ENCODE data around the gene GZMH. TPM values are rescaled to one million over a fixed set of nuclear protein-coding genes. Genes with fewer than 3 reads are reported as not detected.

The GZMH gene
- polyA plus RNA-seq, 4 donors, result 0.09 to 0.51 TPM; not detected in 2

GRCh38 chr14:24631749-24632335 is 22.4 kb upstream of the GZMH start:
- no peak for FAIRE-seq
- Histone ChIP-seq H3K9me3 (ENCODE audit: control insufficient read depth in 2 of 2, insufficient read depth in 1 of 2, low read depth in 1 of 2, low read length in 1 of 2) (no peaks in the 10 kb centered on the region), H3K36me3 (ENCODE audit: control insufficient read depth in 3 of 3, insufficient read depth in 2 of 3, low read depth in 1 of 3, low read length in 3 of 3) (no peaks in the 10 kb centered on the region), H3K27ac (ENCODE audit: low read depth in 1 of 3, low read length in 2 of 3) (no peak overlapping the region), H3K4me1 (ENCODE audit: control insufficient read depth in 3 of 3, insufficient read depth in 2 of 3, low read depth in 1 of 3, low read length in 2 of 3) (peaks cover 0 to 13% (median 0%) of the 10 kb centered on the region in 3 donors), H3K27me3 (ENCODE audit: control insufficient read depth in 3 of 3, insufficient read depth in 3 of 3, low read length in 3 of 3) (no peaks in the 10 kb centered on the region), H3K4me3 (ENCODE audit: low read depth in 1 of 3, low read length in 3 of 3) (no peak overlapping the region)
- DNase-seq, result no peak
- 92 to 94% (median 93%) methylated on average over 11 of the region's 11 CpGs for WGBS, 3 donors

DNA sequence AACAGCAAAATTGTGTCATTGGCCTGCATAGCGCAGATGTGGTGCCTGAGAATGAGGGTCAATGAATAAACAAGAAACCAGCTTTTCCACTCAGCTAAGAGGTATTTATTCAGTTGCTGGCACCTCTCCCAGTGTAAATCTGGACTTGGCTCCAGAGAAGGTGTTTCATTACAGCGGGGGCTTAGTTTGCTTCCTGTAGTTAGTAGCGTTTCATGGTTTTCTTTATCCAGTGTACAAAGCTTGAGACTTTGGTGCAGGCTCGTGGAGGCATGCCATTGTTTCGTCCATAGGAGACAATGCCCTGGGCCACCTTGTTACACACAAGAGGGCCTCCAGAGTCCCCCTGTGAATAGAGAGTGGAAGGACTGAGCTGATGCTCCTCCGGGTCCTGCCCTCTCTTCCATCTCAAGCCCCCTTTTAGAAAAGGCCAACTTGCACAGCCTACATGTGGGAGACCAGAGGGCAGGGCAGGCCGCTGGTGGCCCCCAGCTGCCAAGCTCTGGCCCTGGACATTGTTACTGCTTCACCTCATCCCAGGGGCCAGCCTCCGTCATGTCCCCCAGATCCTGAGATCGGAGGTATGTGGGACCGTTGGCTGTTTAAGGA is 21.5 kb upstream of the GZMH start:
- 54 to 70% (median 65%) methylated on average over 10 of the region's 10 CpGs for WGBS, 3 donors
- DNase-seq (peak; percentile 10 to 56), FAIRE-seq (no peak)
- Histone ChIP-seq H3K4me1 (ENCODE audit: control insufficient read depth in 3 of 3, insufficient read depth in 2 of 3, low read depth in 1 of 3, low read length in 2 of 3) (peaks cover 0 to 13% (median 0%) of the 10 kb centered on the region in 3 donors), H3K36me3 (ENCODE audit: control insufficient read depth in 3 of 3, insufficient read depth in 2 of 3, low read depth in 1 of 3, low read length in 3 of 3) (no peaks in the 10 kb centered on the region), H3K4me3 (ENCODE audit: low read depth in 1 of 3, low read length in 3 of 3) (no peak overlapping the region), H3K27ac (ENCODE audit: low read depth in 1 of 3, low read length in 2 of 3) (no peak overlapping the region), H3K9me3 (ENCODE audit: control insufficient read depth in 2 of 2, insufficient read depth in 1 of 2, low read depth in 1 of 2, low read length in 1 of 2) (no peaks in the 10 kb centered on the region), H3K27me3 (ENCODE audit: control insufficient read depth in 3 of 3, insufficient read depth in 3 of 3, low read length in 3 of 3) (no peaks in the 10 kb centered on the region)

GRCh38 chr14:24630087-24630871 is 20.8 kb upstream of the GZMH start:
- Histone ChIP-seq H3K4me1 (ENCODE audit: control insufficient read depth in 3 of 3, insufficient read depth in 2 of 3, low read depth in 1 of 3, low read length in 2 of 3) (peaks cover 0 to 13% (median 0%) of the 10 kb centered on the region in 3 donors), H3K36me3 (ENCODE audit: control insufficient read depth in 3 of 3, insufficient read depth in 2 of 3, low read depth in 1 of 3, low read length in 3 of 3) (no peaks in the 10 kb centered on the region), H3K27me3 (ENCODE audit: control insufficient read depth in 3 of 3, insufficient read depth in 3 of 3, low read length in 3 of 3) (no peaks in the 10 kb centered on the region), H3K4me3 (ENCODE audit: low read depth in 1 of 3, low read length in 3 of 3) (no peak overlapping the region), H3K9me3 (ENCODE audit: control insufficient read depth in 2 of 2, insufficient read depth in 1 of 2, low read depth in 1 of 2, low read length in 1 of 2) (no peaks in the 10 kb centered on the region), H3K27ac (ENCODE audit: low read depth in 1 of 3, low read length in 2 of 3) (peak overlapping the region in 1 of 3 donors; percentile 33)
- DNase-seq (no peak), FAIRE-seq (no peak)
- WGBS, 3 donors, result 84 to 100% (median 86%) methylated on average over 3 of the region's 3 CpGs

GRCh38 chr14:24629521-24629920 is 20.0 kb upstream of the GZMH start:
- H3K4me1 ChIP-seq (ENCODE audit: control insufficient read depth in 3 of 3, insufficient read depth in 2 of 3, low read depth in 1 of 3, low read length in 2 of 3), result peaks cover 0 to 13% (median 0%) of the 10 kb centered on the region in 3 donors
- DNase-seq (no peak), FAIRE-seq (no peak)
- no peaks in the 10 kb centered on the region for H3K9me3 ChIP-seq (ENCODE audit: control insufficient read depth in 2 of 2, insufficient read depth in 1 of 2, low read depth in 1 of 2, low read length in 1 of 2)
- H3K27me3 ChIP-seq (ENCODE audit: control insufficient read depth in 3 of 3, insufficient read depth in 3 of 3, low read length in 3 of 3), result no peaks in the 10 kb centered on the region
- H3K4me3 ChIP-seq (ENCODE audit: low read depth in 1 of 3, low read length in 3 of 3), result no peak overlapping the region
- 88 to 94% (median 90%) methylated on average over 6 of the region's 6 CpGs for WGBS, 3 donors
- H3K36me3 ChIP-seq (ENCODE audit: control insufficient read depth in 3 of 3, insufficient read depth in 2 of 3, low read depth in 1 of 3, low read length in 3 of 3), result no peaks in the 10 kb centered on the region
- no peak overlapping the region for H3K27ac ChIP-seq (ENCODE audit: low read depth in 1 of 3, low read length in 2 of 3)

DNA sequence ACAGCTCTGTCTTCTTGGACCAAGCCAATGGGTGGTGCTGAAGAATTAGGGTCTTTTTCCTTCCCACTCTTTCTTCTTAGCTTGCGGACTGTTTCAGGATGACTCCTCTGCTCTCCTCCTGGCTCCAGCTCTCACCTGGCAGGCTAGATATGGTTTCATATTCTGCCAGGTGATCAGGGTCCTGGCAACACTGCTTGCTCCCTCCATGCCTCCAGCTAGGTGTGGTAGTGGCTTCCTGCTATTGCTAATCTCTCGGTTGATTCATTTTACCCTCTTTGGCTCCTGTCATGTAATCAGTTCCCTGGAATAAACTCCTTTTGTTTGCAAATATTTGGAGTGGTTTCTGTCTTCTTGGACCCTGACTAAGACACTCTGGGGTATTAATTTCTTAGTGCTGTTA is 4.3 kb upstream of the GZMH start:
- Histone ChIP-seq H3K36me3 (ENCODE audit: control insufficient read depth in 3 of 3, insufficient read depth in 2 of 3, low read depth in 1 of 3, low read length in 3 of 3) (no peaks in the 10 kb centered on the region), H3K27me3 (ENCODE audit: control insufficient read depth in 3 of 3, insufficient read depth in 3 of 3, low read length in 3 of 3) (no peaks in the 10 kb centered on the region), H3K9me3 (ENCODE audit: control insufficient read depth in 2 of 2, insufficient read depth in 1 of 2, low read depth in 1 of 2, low read length in 1 of 2) (no peaks in the 10 kb centered on the region), H3K4me1 (ENCODE audit: control insufficient read depth in 3 of 3, insufficient read depth in 2 of 3, low read depth in 1 of 3, low read length in 2 of 3) (peaks cover 0 to 3% (median 0%) of the 10 kb centered on the region in 3 donors), H3K27ac (ENCODE audit: low read depth in 1 of 3, low read length in 2 of 3) (no peak overlapping the region), H3K4me3 (ENCODE audit: low read depth in 1 of 3, low read length in 3 of 3) (no peak overlapping the region)
- DNase-seq, result no peak
- WGBS, 3 donors, result 59 to 79% (median 69%) methylated on average over 2 of the region's 2 CpGs
- no peak for FAIRE-seq

DNA sequence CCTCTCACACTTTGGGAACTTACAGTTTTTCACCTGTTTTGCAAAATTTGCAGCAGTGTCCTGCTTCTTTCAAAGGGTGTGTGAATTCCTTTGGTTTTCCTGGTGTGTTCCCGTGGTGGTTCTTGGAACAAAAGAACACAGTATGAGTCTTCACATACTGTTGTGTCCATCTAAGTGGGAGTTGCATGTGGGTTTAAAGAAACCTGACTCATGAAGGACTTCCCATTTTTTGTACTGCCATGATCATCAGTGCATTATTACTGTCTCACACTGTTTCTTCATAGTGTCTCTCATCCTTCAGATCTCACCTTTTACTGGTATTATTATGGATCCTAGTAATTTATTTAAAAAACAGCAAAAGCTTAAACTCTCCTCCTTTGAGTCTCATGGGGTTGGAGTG is 3.8 kb upstream of the GZMH start:
- DNase-seq, result no peak

GRCh38 chr14:24612196-24612595 is 2.7 kb upstream of the GZMH start:
- Histone ChIP-seq H3K4me1 (ENCODE audit: control insufficient read depth in 3 of 3, insufficient read depth in 2 of 3, low read depth in 1 of 3, low read length in 2 of 3) (peaks cover 0 to 14% (median 2%) of the 10 kb centered on the region in 3 donors), H3K27ac (ENCODE audit: low read depth in 1 of 3, low read length in 2 of 3) (no peak overlapping the region), H3K36me3 (ENCODE audit: control insufficient read depth in 3 of 3, insufficient read depth in 2 of 3, low read depth in 1 of 3, low read length in 3 of 3) (no peaks in the 10 kb centered on the region), H3K9me3 (ENCODE audit: control insufficient read depth in 2 of 2, insufficient read depth in 1 of 2, low read depth in 1 of 2, low read length in 1 of 2) (peaks cover 0 to 2% of the 10 kb centered on the region in 2 donors), H3K4me3 (ENCODE audit: low read depth in 1 of 3, low read length in 3 of 3) (no peak overlapping the region), H3K27me3 (ENCODE audit: control insufficient read depth in 3 of 3, insufficient read depth in 3 of 3, low read length in 3 of 3) (no peaks in the 10 kb centered on the region)
- no peak for FAIRE-seq
- DNase-seq, result peak; percentile 18 to 55

More for the DNA sequence above, 3.8 kb upstream of the GZMH start:
- Histone ChIP-seq H3K4me3 (ENCODE audit: low read depth in 1 of 3, low read length in 3 of 3) (no peak overlapping the region), H3K9me3 (ENCODE audit: control insufficient read depth in 2 of 2, insufficient read depth in 1 of 2, low read depth in 1 of 2, low read length in 1 of 2) (no peaks in the 10 kb centered on the region), H3K36me3 (ENCODE audit: control insufficient read depth in 3 of 3, insufficient read depth in 2 of 3, low read depth in 1 of 3, low read length in 3 of 3) (no peaks in the 10 kb centered on the region), H3K27ac (ENCODE audit: low read depth in 1 of 3, low read length in 2 of 3) (no peak overlapping the region), H3K4me1 (ENCODE audit: control insufficient read depth in 3 of 3, insufficient read depth in 2 of 3, low read depth in 1 of 3, low read length in 2 of 3) (peaks cover 0 to 8% (median under 1%) of the 10 kb centered on the region in 3 donors), H3K27me3 (ENCODE audit: control insufficient read depth in 3 of 3, insufficient read depth in 3 of 3, low read length in 3 of 3) (no peaks in the 10 kb centered on the region)
- WGBS, 3 donors, result 55 to 79% (median 69%) methylated on average over 1 of the region's 1 CpG
- FAIRE-seq, result no peak

GRCh38 chr14:24607635-24608514 is 1.6 kb downstream of the GZMH start:
- no peak for FAIRE-seq
- DNase-seq, result peak; percentile 14 to 67
- no peak overlapping the region for H3K4me3 ChIP-seq (ENCODE audit: low read depth in 1 of 3, low read length in 3 of 3)
- no peak overlapping the region for H3K27ac ChIP-seq (ENCODE audit: low read depth in 1 of 3, low read length in 2 of 3)
- no peaks in the 10 kb centered on the region for H3K36me3 ChIP-seq (ENCODE audit: control insufficient read depth in 3 of 3, insufficient read depth in 2 of 3, low read depth in 1 of 3, low read length in 3 of 3)
- peaks cover 0 to 2% of the 10 kb centered on the region in 2 donors for H3K9me3 ChIP-seq (ENCODE audit: control insufficient read depth in 2 of 2, insufficient read depth in 1 of 2, low read depth in 1 of 2, low read length in 1 of 2)
- WGBS, 3 donors, result 36 to 64% (median 59%) methylated on average over 8 of the region's 8 CpGs
- no peaks in the 10 kb centered on the region for H3K27me3 ChIP-seq (ENCODE audit: control insufficient read depth in 3 of 3, insufficient read depth in 3 of 3, low read length in 3 of 3)
- peaks cover 0 to 14% (median 2%) of the 10 kb centered on the region in 3 donors for H3K4me1 ChIP-seq (ENCODE audit: control insufficient read depth in 3 of 3, insufficient read depth in 2 of 3, low read depth in 1 of 3, low read length in 2 of 3)
